Measurements from ENCODE around the gene UBE2D2.
"Not testable (repeated sequence)": the region's sequence is repeated elsewhere in the genome, so short reads cannot be mapped to it uniquely, and the experiment has no call there.

UBE2D2 gene

GRCh38 chr5:139588116-139588515 is 27.0 kb downstream of the UBE2D2 start:
- DNase-seq = not testable (repeated sequence)

GRCh38 chr5:139588962-139589361 is 27.8 kb downstream of the UBE2D2 start:
- no peak for DNase-seq

- DNase-seq = no peak
These were observed 31.1 kb downstream of the UBE2D2 start for GRCh38 chr5:139592289-139592688.

GRCh38 chr5:139593076-139593475 is 31.9 kb downstream of the UBE2D2 start:
- DNase-seq = not testable (repeated sequence)

- no peak for DNase-seq
These were observed 32.7 kb downstream of the UBE2D2 start for GRCh38 chr5:139593716-139594319.

- no peak for DNase-seq
These were observed 36.0 kb downstream of the UBE2D2 start for GRCh38 chr5:139597134-139597533.

GRCh38 chr5:139598601-139598965 is 37.4 kb downstream of the UBE2D2 start:
- DNase-seq = not testable (repeated sequence)

GRCh38 chr5:139600336-139600949 is 39.3 kb downstream of the UBE2D2 start:
- no peak for DNase-seq

- no peak for DNase-seq
These were observed 40.3 kb downstream of the UBE2D2 start for GRCh38 chr5:139601429-139601828.

GRCh38 chr5:139601948-139602347 is 40.8 kb downstream of the UBE2D2 start:
- DNase-seq = not testable (repeated sequence)

- no peak for DNase-seq
These were observed 44.7 kb downstream of the UBE2D2 start for GRCh38 chr5:139605887-139606286.

- no peak for DNase-seq
These were observed 50.8 kb downstream of the UBE2D2 start for GRCh38 chr5:139611703-139612584.

- DNase-seq = no peak
These were observed 58.7 kb downstream of the UBE2D2 start for GRCh38 chr5:139619861-139620260.

GRCh38 chr5:139625398-139625797 is 64.3 kb downstream of the UBE2D2 start:
- not testable (repeated sequence) for DNase-seq

GRCh38 chr5:139630855-139631254 is 69.7 kb downstream of the UBE2D2 start:
- no peak for DNase-seq

- DNase-seq = no peak
These were observed 70.5 kb downstream of the UBE2D2 start for GRCh38 chr5:139631520-139632165.

- DNase-seq = peak; percentile 78
These were observed 72.3 kb downstream of the UBE2D2 start for GRCh38 chr5:139633295-139634027.

- DNase-seq = no peak
These were observed 72.8 kb downstream of the UBE2D2 start for GRCh38 chr5:139634028-139634325.

GRCh38 chr5:139634541-139634940 is 73.4 kb downstream of the UBE2D2 start:
- no peak for DNase-seq

- DNase-seq = no peak
These were observed 74.1 kb downstream of the UBE2D2 start for GRCh38 chr5:139635191-139635590.

- DNase-seq = peak; percentile 27
These were observed 74.6 kb downstream of the UBE2D2 start for GRCh38 chr5:139635606-139636206.

GRCh38 chr5:139636207-139636792 is 75.2 kb downstream of the UBE2D2 start:
- peak; percentile 58 for DNase-seq

Data from CD4-positive, alpha-beta T cell treated with Interleukin-17A for 4 hours (primary cell).